GM23248 (cell line): ENCODE data around the gene CWC15. TPM values are rescaled to one million over a fixed set of nuclear protein-coding genes. Genes with fewer than 3 reads are reported as not detected.
"Not testable (repeated sequence)": the region's sequence is repeated elsewhere in the genome, so short reads cannot be mapped to it uniquely, and the experiment has no call there.

Source experiments
- DNase-seq: peaks from one replicate; pipeline ENCODE4 v3.0.0-alpha.2; 2015
- H2AFZ ChIP-seq: fragments of 200-600 bp; sonication (generic); 2 replicates; pipeline ENCODE4 v1.6.1; 2016; ENCODE audit warnings: antibody characterized with exemption
- H3F3A ChIP-seq: fragments of 200-600 bp; sonication (generic); 2 replicates; pipeline ENCODE4 v1.6.1; 2016; ENCODE audit warnings: mild to moderate bottlenecking, antibody characterized with exemption, mixed run types; ENCODE audit not compliant: insufficient read depth
- H3K27ac ChIP-seq: fragments of 200-600 bp; sonication (generic); 2 replicates; pipeline ENCODE4 v1.5.1; 2016; ENCODE audit warnings: mild to moderate bottlenecking
- H3K27me3 ChIP-seq: fragments of 200-600 bp; sonication (generic); replicated peaks from 2 replicates; pipeline ENCODE4 v1.6.1; 2016; ENCODE audit warnings: mild to moderate bottlenecking; ENCODE audit not compliant: insufficient read depth
- H3K36me3 ChIP-seq: fragments of 200-600 bp; sonication (generic); 2 replicates; pipeline ENCODE4 v1.6.1; 2016; ENCODE audit warnings: low read depth, mild to moderate bottlenecking
- H3K4me1 ChIP-seq: fragments of 200-600 bp; sonication (generic); 2 replicates; pipeline ENCODE4 v1.6.1; 2016; ENCODE audit warnings: mild to moderate bottlenecking; ENCODE audit not compliant: insufficient read depth
- H3K4me2 ChIP-seq: fragments of 200-600 bp; sonication (generic); one replicate; pipeline ENCODE4 v1.6.1; 2016; ENCODE audit warnings: mild to moderate bottlenecking; ENCODE audit not compliant: unreplicated experiment
- H3K4me3 ChIP-seq: fragments of 200-600 bp; sonication (generic); 2 replicates; pipeline ENCODE4 v1.5.1; 2016; ENCODE audit warnings: mild to moderate bottlenecking
- H3K79me2 ChIP-seq: fragments of 200-600 bp; sonication (generic); 2 replicates; pipeline ENCODE4 v1.6.1; 2016; ENCODE audit warnings: mild to moderate bottlenecking; ENCODE audit not compliant: insufficient read depth
- H3K9ac ChIP-seq: fragments of 200-600 bp; sonication (generic); 2 replicates; pipeline ENCODE4 v1.6.1; 2016; ENCODE audit warnings: mild to moderate bottlenecking
- H3K9me2 ChIP-seq: fragments of 200-600 bp; sonication (generic); 2 replicates; pipeline ENCODE4 v1.6.1; 2016; ENCODE audit warnings: mixed run types, mild to moderate bottlenecking, moderate library complexity; ENCODE audit not compliant: insufficient read depth
- H3K9me3 ChIP-seq: fragments of 200-600 bp; sonication (generic); one replicate; pipeline ENCODE4 v1.6.1; 2017; ENCODE audit warnings: low read depth
- H4K20me1 ChIP-seq: fragments of 200-600 bp; sonication (generic); 2 replicates; pipeline ENCODE4 v1.6.0; 2016; ENCODE audit not compliant: insufficient read depth
- EZH2 ChIP-seq: fragments of 200-600 bp; sonication (generic); IDR thresholded peaks from 2 replicates; pipeline ENCODE4 v1.6.1; 2018; ENCODE audit warnings: antibody characterized with exemption, mild to moderate bottlenecking; ENCODE audit not compliant: insufficient read depth, poor library complexity, severe bottlenecking
- EZH2phosphoT487 ChIP-seq: fragments of 200-600 bp; sonication (generic); IDR thresholded peaks from 2 replicates; pipeline ENCODE4 v1.6.1; 2018; ENCODE audit warnings: antibody characterized with exemption, moderate library complexity, mild to moderate bottlenecking, low read depth; ENCODE audit not compliant: insufficient read depth
- WGBS, 2 experiments: methylation state at CpG; one replicate each; pipeline ENCODE4 v1.1.6; 2015 to 2017; ENCODE audit warnings: low lambda C conversion rate in 2 of 2, low coverage in 1 of 2; ENCODE audit errors: missing lambda C conversion rate in 2 of 2; 5-methylcytosine and 5-hydroxymethylcytosine counted together
- in situ Hi-C: fragments of 300-500 bp; cut with MboI; formaldehyde crosslinking; loops from 2 replicates; pipeline ENCODE4 v1.15.0; 2020
- polyA plus RNA-seq: library from polyadenylated mRNA; unstranded; fragments of >200 nt; fragmentation: Nextera tagmentation; extraction: Ambion mirVana; gene quantifications from 2 replicates; pipeline ENCODE4 v1.2.1, GENCODE V29; 2016
- total RNA-seq: library from RNA; depleted of rRNA; stranded (reverse); fragments of >200 nt; shearing (Covaris generic); gene quantifications from 2 replicates; pipeline ENCODE4 v1.2.3, GENCODE V29; 2014

Gene CWC15
- total and polyA plus RNA-seq, 2 experiments from 2014 or later: 30.4 to 76.6 TPM

GRCh38 chr11:94924171-94924572 lies 49.2 kb downstream of the CWC15 start:
- no peak overlapping the region for H3K27ac ChIP-seq
- no peaks in the 10 kb centered on the region for H3K36me3 ChIP-seq
- H3K27me3 ChIP-seq: no peaks in the 10 kb centered on the region
- H3K4me1 ChIP-seq: peaks cover 34% of the 10 kb centered on the region
- no peaks in the 10 kb centered on the region for H3K9me2 ChIP-seq
- H4K20me1 ChIP-seq: no peaks in the 10 kb centered on the region
- TF ChIP-seq EZH2: no peak
- TF ChIP-seq EZH2phosphoT487: no peak
- no peaks in the 10 kb centered on the region for H3K9me3 ChIP-seq
- no peak overlapping the region for H3K4me3 ChIP-seq
- no peak overlapping the region for H3K9ac ChIP-seq
- H3K79me2 ChIP-seq: no peaks in the 10 kb centered on the region
- DNase-seq: no peak
- no peak overlapping the region for H2AFZ ChIP-seq
- in situ Hi-C loops: no loop called here
- 49 to 59% methylated on average over 6 of the region's 6 CpGs for WGBS, 2 experiments
- peaks cover 46% of the 10 kb centered on the region for H3F3A ChIP-seq
- no peak overlapping the region for H3K4me2 ChIP-seq

- WGBS, 2 experiments: 96 to 100% methylated on average over 2 of the region's 2 CpGs
- Histone ChIP-seq H3K4me1 (peaks cover 25% of the 10 kb centered on the region), H3K79me2 (no peaks in the 10 kb centered on the region), H3K9me2 (no peaks in the 10 kb centered on the region), H3K27me3 (no peaks in the 10 kb centered on the region), H3K36me3 (no peaks in the 10 kb centered on the region), H4K20me1 (no peaks in the 10 kb centered on the region), H3F3A (peaks cover 36% of the 10 kb centered on the region), H3K27ac (no peak overlapping the region), H2AFZ (no peak overlapping the region), H3K9ac (no peak overlapping the region), H3K4me2 (no peak overlapping the region), H3K9me3 (no peaks in the 10 kb centered on the region), H3K4me3 (no peak overlapping the region)
- TF ChIP-seq EZH2 (no peak), EZH2phosphoT487 (no peak)
- in situ Hi-C loops: no loop called here
- no peak for DNase-seq
These were observed 50.4 kb downstream of the CWC15 start for GRCh38 chr11:94923004-94923334.

GRCh38 chr11:94922321-94923003 lies 50.9 kb downstream of the CWC15 start:
- H2AFZ ChIP-seq: no peak overlapping the region
- peaks cover 31% of the 10 kb centered on the region for H3F3A ChIP-seq
- no peaks in the 10 kb centered on the region for H3K79me2 ChIP-seq
- H3K9me3 ChIP-seq: no peaks in the 10 kb centered on the region
- 94 to 96% methylated on average over 5 of the region's 5 CpGs for WGBS, 2 experiments
- no peaks in the 10 kb centered on the region for H3K9me2 ChIP-seq
- H3K27ac ChIP-seq: no peak overlapping the region
- H3K9ac ChIP-seq: no peak overlapping the region
- no peak for DNase-seq
- H3K4me1 ChIP-seq: peaks cover 20% of the 10 kb centered on the region
- no peaks in the 10 kb centered on the region for H4K20me1 ChIP-seq
- TF ChIP-seq EZH2 (no peak), EZH2phosphoT487 (no peak)
- in situ Hi-C loops: no loop called here
- H3K36me3 ChIP-seq: no peaks in the 10 kb centered on the region
- no peak overlapping the region for H3K4me2 ChIP-seq
- H3K4me3 ChIP-seq: no peak overlapping the region
- no peaks in the 10 kb centered on the region for H3K27me3 ChIP-seq

GRCh38 chr11:94920311-94920710 lies 53.0 kb downstream of the CWC15 start:
- Histone ChIP-seq H3K9me3 (no peaks in the 10 kb centered on the region), H3K9ac (no peak overlapping the region), H3K4me2 (no peak overlapping the region), H3K79me2 (no peaks in the 10 kb centered on the region), H3K4me3 (no peak overlapping the region), H4K20me1 (no peaks in the 10 kb centered on the region), H3K36me3 (no peaks in the 10 kb centered on the region), H3K27ac (no peak overlapping the region), H2AFZ (no peak overlapping the region), H3F3A (peaks cover 16% of the 10 kb centered on the region; the same call in 1 of the 2 replicates), H3K27me3 (no peaks in the 10 kb centered on the region), H3K4me1 (no peaks in the 10 kb centered on the region; the same call in 1 of the 2 replicates), H3K9me2 (no peaks in the 10 kb centered on the region)
- TF ChIP-seq EZH2phosphoT487 (no peak), EZH2 (no peak)
- in situ Hi-C loops: no loop called here
- no peak for DNase-seq

- H3K9ac ChIP-seq, H3K4me2 ChIP-seq, H3K27me3 ChIP-seq, H3K9me2 ChIP-seq, H3K9me3 ChIP-seq, DNase-seq, H4K20me1 ChIP-seq, H3K79me2 ChIP-seq, H3K36me3 ChIP-seq, in situ Hi-C loops, H3K27ac ChIP-seq, H2AFZ ChIP-seq, H3K4me3 ChIP-seq: not testable (repeated sequence)
- Histone ChIP-seq H3F3A (peaks cover 17% of the 10 kb centered on the region), H3K4me1 (peaks cover 24% of the 10 kb centered on the region)
- 97 to 100% methylated on average over 2 of the region's 2 CpGs for WGBS, 2 experiments
These were observed 59.5 kb downstream of the CWC15 start for GRCh38 chr11:94913718-94914394.
